Subcutaneous adipose tissue (tissue), 4 donors: ENCODE measurements around the gene REXO4. TPM values are rescaled to one million over a fixed set of nuclear protein-coding genes. Genes with fewer than 3 reads are reported as not detected.

Experiments used
- total RNA-seq, 4 donors: library from RNA; depleted of rRNA; stranded (reverse); fragments of >200 nt; gene quantifications; one replicate each; pipeline ENCODE4 v1.1.0, GENCODE V29; 2016
- TF ChIP-seq, protein P1 (sequence below): fragments of 450-650 bp; IDR thresholded peaks from one replicate; pipeline ENCODE4 v1.5.1; 2016; ENCODE audit warnings: low read depth, mild to moderate bottlenecking, control low read depth, antibody characterized with exemption, moderate library complexity

The REXO4 gene, protein sequence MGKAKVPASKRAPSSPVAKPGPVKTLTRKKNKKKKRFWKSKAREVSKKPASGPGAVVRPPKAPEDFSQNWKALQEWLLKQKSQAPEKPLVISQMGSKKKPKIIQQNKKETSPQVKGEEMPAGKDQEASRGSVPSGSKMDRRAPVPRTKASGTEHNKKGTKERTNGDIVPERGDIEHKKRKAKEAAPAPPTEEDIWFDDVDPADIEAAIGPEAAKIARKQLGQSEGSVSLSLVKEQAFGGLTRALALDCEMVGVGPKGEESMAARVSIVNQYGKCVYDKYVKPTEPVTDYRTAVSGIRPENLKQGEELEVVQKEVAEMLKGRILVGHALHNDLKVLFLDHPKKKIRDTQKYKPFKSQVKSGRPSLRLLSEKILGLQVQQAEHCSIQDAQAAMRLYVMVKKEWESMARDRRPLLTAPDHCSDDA
- 10 to 100 TPM; 11.6 to 17.0 (median 16.6) TPM for total RNA-seq

DNA sequence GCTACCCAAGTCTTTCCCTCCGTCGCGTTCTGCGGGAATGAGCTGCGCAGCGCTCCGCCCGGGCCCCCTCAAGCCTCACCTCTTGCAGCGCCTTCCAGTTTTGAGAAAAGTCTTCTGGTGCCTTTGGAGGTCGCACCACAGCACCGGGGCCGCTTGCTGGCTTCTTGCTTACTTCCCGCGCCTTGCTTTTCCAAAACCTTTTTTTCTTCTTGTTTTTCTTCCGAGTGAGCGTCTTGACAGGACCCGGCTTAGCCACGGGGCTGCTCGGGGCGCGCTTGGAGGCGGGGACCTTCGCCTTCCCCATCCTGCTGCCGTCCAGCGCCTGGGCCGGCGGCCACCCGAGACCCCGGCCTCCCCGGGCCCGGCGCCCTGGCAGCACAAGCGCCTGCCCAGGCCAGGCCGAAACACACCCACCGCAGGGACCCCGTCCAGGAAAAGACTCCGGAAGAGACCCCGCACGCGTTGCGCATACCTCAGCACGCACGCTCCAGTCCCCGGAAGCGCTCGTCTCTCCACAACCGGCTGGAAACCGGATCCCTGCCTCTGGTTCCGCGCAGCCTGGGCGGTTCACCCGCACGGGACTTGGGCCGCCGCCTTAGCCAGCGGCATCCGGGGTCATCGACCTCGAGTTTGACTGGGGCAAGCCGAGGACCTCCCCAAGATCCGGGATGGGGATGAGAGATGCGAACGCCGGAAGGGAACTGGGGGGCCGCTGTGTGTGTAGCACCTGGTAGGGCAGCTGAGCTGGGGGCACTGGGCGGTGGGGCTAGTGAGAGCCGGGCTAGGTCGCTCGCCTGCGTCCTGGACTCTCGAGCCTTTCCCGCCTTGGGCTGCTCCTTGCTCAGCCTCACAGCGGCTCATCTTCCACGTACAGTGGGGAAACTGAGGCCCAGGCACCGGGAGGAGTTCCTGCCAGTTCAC is at the start of gene REXO4:
REXO4 (minus strand) TSS at position 470 of the 921 bp plus-strand sequence; CDS start at position 304, 166 bp downstream.
- TF ChIP-seq, protein P1, sequence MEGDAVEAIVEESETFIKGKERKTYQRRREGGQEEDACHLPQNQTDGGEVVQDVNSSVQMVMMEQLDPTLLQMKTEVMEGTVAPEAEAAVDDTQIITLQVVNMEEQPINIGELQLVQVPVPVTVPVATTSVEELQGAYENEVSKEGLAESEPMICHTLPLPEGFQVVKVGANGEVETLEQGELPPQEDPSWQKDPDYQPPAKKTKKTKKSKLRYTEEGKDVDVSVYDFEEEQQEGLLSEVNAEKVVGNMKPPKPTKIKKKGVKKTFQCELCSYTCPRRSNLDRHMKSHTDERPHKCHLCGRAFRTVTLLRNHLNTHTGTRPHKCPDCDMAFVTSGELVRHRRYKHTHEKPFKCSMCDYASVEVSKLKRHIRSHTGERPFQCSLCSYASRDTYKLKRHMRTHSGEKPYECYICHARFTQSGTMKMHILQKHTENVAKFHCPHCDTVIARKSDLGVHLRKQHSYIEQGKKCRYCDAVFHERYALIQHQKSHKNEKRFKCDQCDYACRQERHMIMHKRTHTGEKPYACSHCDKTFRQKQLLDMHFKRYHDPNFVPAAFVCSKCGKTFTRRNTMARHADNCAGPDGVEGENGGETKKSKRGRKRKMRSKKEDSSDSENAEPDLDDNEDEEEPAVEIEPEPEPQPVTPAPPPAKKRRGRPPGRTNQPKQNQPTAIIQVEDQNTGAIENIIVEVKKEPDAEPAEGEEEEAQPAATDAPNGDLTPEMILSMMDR, result no peak

DNA sequence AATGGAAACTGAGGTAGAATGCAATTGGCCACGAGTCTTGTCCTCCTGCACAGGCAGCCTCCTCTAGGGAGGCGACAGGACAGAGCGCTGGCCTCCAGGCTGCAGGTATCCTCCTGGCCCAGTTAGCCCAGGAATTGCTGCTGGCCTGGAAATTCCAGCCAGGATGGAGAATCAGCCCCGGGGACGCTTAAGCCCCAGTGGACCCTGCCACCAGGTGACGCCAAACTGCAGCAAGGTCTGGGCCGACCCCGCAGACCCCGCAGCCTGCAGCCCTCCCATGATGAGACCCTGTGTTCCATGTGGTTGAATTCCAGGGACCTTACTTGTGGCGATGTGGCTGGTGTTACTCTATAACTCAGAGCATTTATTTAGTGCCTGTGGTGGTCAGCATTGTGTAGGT is 49.3 kb upstream of the REXO4 start:
- TF ChIP-seq, protein P1, result no peak

GRCh38 chr9:133465984-133466383 is 48.2 kb upstream of the REXO4 start:
- TF ChIP-seq, protein P1, result no peak

DNA sequence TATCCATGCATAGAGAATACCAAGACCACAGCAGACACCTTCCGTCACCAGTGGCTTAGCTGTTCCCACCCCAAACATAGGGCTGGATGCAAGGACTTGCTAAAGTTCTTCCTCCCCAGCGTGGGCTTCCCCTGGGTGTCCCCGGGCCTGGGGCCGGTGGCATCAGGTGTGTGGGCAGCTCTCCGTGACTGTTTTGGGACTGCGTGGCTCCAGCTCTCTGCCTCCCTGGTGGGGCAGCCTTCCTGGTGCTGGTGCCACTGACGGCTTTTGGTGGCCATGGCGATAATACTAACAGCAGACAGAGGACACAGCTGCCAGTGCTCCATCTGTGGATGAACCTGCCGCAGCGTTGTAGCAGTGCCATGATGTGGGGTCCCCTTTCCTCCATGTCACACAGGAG is 46.8 kb upstream of the REXO4 start:
- TF ChIP-seq, protein P1, result no peak

DNA sequence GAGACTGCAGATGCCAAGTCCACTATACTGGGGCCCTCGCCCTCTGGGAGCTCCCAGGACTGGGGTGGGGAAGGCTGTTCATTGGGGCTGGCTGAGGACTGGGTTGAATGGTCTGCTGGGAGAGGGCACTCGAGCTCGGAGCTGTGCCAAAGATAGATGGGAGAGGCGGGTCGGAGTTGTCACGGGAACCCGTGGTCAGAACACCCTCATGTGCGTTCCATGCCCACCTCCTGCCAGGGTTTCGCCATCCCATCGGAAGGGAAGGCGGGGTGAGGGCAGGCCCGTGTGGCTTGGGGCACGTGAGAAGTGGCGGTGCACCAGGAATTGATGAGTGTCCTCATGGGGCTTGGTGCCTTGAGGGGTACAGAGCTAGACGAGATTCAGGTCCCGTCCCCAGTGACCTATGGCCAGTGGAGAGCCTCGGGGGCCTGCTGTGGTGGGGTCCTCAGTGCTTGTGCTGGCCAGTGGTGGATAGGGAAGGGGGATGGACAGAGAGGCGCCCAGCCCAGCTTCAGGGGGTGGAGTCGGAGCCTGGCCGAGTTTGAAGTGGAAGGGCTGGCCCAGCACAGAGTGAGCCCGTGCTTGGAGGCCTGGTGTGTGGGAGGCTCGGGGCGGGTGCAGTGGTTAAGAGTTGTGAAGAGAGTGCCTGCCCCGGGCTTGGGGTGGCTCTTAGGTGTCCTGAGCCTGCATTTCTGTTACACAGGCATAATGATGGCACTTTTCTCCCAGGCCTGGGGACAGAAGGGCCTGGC is 46.2 kb upstream of the REXO4 start:
- TF ChIP-seq, protein P1, result no peak

DNA sequence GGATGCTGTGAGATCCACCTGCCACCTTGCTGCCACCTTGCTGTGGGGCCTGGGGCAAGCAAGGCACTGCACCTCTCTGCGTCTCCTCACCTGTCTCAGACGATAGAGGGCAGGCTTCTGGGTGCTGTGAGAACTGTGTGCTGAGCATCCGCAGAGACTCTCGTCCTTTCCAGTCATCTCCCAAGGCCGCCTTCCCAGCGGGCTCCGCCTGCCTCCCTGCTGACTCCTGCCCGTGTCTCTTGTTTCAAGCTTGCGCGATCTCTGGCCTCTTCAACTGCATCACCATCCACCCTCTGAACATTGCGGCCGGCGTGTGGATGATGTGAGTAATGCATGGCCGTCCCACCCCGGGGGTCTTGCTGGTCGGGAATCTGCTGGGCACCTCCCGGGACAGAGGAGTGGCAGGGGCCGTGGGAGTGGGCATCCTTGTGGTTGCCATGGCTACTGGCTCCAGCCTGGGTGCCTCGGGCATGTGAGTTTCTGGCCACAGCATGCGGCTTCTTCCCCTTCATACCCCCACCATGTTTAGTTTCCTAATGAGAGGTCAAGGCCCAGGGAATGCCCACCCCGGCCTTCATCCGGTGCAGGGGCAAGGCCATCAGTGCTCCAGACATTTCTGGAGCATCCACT is 45.5 kb upstream of the REXO4 start:
- TF ChIP-seq, protein P1, result no peak
